Peyer's patch (tissue), 4 donors: ENCODE data around the gene DENND4C.

Source experiments
- POLR2A ChIP-seq, 2 donors: fragments of 450-650 bp; IDR thresholded peaks; one replicate each; pipeline ENCODE4 v1.5.1; 2017; ENCODE audit warnings: antibody characterized with exemption in 2 of 2, mild to moderate bottlenecking in 2 of 2, moderate library complexity in 2 of 2
- TF ChIP-seq, protein P1 (sequence below), 6 experiments: fragments of 450-650 bp in 4 of 6; fragments of 200-600 bp in 2 of 6; sonication (generic) in 1 of 6; IDR thresholded peaks; one replicate each; pipeline ENCODE4 v1.5.1; 2017 to 2019; ENCODE audit warnings: antibody characterized with exemption in 6 of 6, mild to moderate bottlenecking in 3 of 6, moderate library complexity in 1 of 6

DNA sequence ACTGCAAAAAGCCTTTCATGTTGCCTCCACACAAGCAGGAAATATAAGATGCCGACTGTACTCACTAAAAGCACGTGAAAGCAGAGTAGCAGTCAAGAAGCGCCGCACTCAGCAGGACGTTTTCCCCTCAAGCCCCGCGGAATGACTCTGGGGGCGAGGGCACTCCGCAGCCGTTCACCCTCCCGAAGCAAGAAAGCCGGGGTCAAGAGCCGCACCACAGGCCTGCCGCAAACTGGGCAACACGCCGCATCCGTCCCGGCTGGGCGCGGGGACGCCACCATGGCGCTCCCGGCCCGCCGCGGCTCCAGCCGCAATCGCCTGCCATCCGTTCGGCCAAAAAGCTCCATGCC is 149.2 kb downstream of the DENND4C start:
- TF ChIP-seq, protein P1, sequence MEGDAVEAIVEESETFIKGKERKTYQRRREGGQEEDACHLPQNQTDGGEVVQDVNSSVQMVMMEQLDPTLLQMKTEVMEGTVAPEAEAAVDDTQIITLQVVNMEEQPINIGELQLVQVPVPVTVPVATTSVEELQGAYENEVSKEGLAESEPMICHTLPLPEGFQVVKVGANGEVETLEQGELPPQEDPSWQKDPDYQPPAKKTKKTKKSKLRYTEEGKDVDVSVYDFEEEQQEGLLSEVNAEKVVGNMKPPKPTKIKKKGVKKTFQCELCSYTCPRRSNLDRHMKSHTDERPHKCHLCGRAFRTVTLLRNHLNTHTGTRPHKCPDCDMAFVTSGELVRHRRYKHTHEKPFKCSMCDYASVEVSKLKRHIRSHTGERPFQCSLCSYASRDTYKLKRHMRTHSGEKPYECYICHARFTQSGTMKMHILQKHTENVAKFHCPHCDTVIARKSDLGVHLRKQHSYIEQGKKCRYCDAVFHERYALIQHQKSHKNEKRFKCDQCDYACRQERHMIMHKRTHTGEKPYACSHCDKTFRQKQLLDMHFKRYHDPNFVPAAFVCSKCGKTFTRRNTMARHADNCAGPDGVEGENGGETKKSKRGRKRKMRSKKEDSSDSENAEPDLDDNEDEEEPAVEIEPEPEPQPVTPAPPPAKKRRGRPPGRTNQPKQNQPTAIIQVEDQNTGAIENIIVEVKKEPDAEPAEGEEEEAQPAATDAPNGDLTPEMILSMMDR (IDR thresholded peaks at IDR 0.05): no peak
- TF ChIP-seq POLR2A (IDR thresholded peaks at IDR 0.05): no peak
